HepG2 (cell line): Measurements from ENCODE around the gene PTGIR. TPM values are rescaled to one million over a fixed set of nuclear protein-coding genes. Genes with fewer than 3 reads are reported as not detected.

Experiments
- ATAC-seq: fragments of 200-7000 bp; cut with Tn5 transposase; 3 replicates; pipeline ENCODE4 v1.9.1; 2020; ENCODE audit warnings: mild to moderate bottlenecking, moderate library complexity
- BruUV-seq: library from RNA; stranded (reverse); fragments of 400-500 nt; replicated peaks from 2 replicates; lab custom pipeline; 2021; lab: Mats Ljungman, UMichigan
- CTCF ChIA-PET: fragments of 300-600 bp; formaldehyde crosslinking; extraction: SDS; loops from one replicate; lab custom pipeline; 2021; ENCODE audit warnings: low total read pairs, inconsistent platforms, low intra/inter-chr PET ratio; lab: Yijun Ruan, JAX
- POLR2A ChIA-PET: fragments of 350-600 bp; sonication (Branson Sonifier 250); formaldehyde crosslinking; loops from one replicate; lab custom pipeline; 2020; ENCODE audit warnings: antibody characterized with exemption, inconsistent platforms; lab: Yijun Ruan, JAX
- DNase-seq: peaks from one replicate; pipeline ENCODE4 v3.0.0-alpha.2; 2015; ENCODE audit warnings: low spot score
- FAIRE-seq: peaks from 3 replicates; lab custom pipeline; 2011; peaks lifted over from hg19 to GRCh38; lab: Jason Lieb, UNC
- H2AFZ ChIP-seq: one replicate; pipeline ENCODE4 v1.6.1; 2011; ENCODE audit warnings: low read length, inconsistent platforms
- H3K27ac ChIP-seq: fragments of 300-600 bp; 3 replicates; pipeline ENCODE4 v1.8.0; 2011; ENCODE audit warnings: mixed run types, mild to moderate bottlenecking, mixed read lengths, low read length, inconsistent platforms; ENCODE audit not compliant: insufficient read depth; ENCODE audit errors: extremely low read length
- H3K27me3 ChIP-seq, 2 experiments: fragments of 200-600 bp in 1 of 2; 2 replicates in 1 of 2; 3 replicates in 1 of 2; pipeline versions ENCODE4 v1.6.0 to v1.8.0; 2011; ENCODE audit warnings: low read length in 2 of 2, mild to moderate bottlenecking in 2 of 2, moderate library complexity in 2 of 2, inconsistent platforms in 1 of 2; ENCODE audit not compliant: insufficient read depth in 2 of 2, control insufficient read depth in 1 of 2
- H3K36me3 ChIP-seq, 2 experiments: fragments of 200-600 bp in 1 of 2; replicated peaks in 1 of 2; 2 replicates in 1 of 2; 3 replicates in 1 of 2; pipeline versions ENCODE4 v1.5.1 to v1.8.0; 2011; ENCODE audit warnings: low read length in 2 of 2, inconsistent platforms in 1 of 2; ENCODE audit not compliant: insufficient read depth in 2 of 2, control insufficient read depth in 1 of 2
- H3K4me1 ChIP-seq: 2 replicates; pipeline ENCODE4 v1.5.1; 2012; ENCODE audit warnings: low read length, inconsistent platforms; ENCODE audit not compliant: insufficient read depth
- H3K4me2 ChIP-seq: 2 replicates; pipeline ENCODE4 v1.6.0; 2011; ENCODE audit warnings: low read depth, low read length, inconsistent platforms
- H3K4me3 ChIP-seq, 3 experiments: fragments of 200-600 bp in 1 of 3; sonication (generic), shearing (Covaris generic) in 1 of 3; replicated peaks in 1 of 3; 2 replicates each; pipeline ENCODE4 v1.5.1; 2011 to 2016; ENCODE audit warnings: low read length in 3 of 3, inconsistent platforms in 2 of 3, low read depth in 2 of 3, mild to moderate bottlenecking in 2 of 3, control low read depth in 1 of 3, mixed read lengths in 1 of 3; ENCODE audit not compliant: insufficient read depth in 1 of 3
- H3K79me2 ChIP-seq: one replicate; pipeline ENCODE4 v1.6.1; 2011; ENCODE audit warnings: low read length, inconsistent platforms; ENCODE audit not compliant: insufficient read depth
- H3K9ac ChIP-seq: 2 replicates; pipeline ENCODE4 v1.6.0; 2011; ENCODE audit warnings: mild to moderate bottlenecking, low read depth, low read length, inconsistent platforms; ENCODE audit not compliant: insufficient read depth
- H3K9me3 ChIP-seq: 2 replicates; pipeline ENCODE4 v1.5.1; 2012; ENCODE audit warnings: mild to moderate bottlenecking, low read length
- H4K20me1 ChIP-seq: 2 replicates; pipeline ENCODE4 v1.6.0; 2011; ENCODE audit warnings: inconsistent platforms, mild to moderate bottlenecking, low read length, moderate library complexity; ENCODE audit not compliant: insufficient read depth
- EP300 ChIP-seq, 3 experiments: sonication (generic) in 1 of 3; formaldehyde crosslinking in 1 of 3; IDR thresholded peaks; 2 replicates each; pipeline versions ENCODE4 v1.5.1 to v1.6.1; 2011 to 2020; ENCODE audit warnings: low read depth in 2 of 3, low read length in 2 of 3, borderline replicate concordance in 1 of 3, improper control_type of control experiment in 1 of 3, mild to moderate bottlenecking in 1 of 3, missing genetic modification reagents in 1 of 3, moderate library complexity in 1 of 3
- KMT2A ChIP-seq: sonication (generic); formaldehyde crosslinking; IDR thresholded peaks from 2 replicates; pipeline ENCODE4 v1.4.0; 2020; ENCODE audit warnings: missing genetic modification reagents
- MIER3 ChIP-seq: IDR thresholded peaks from 2 replicates; pipeline ENCODE4 v1.6.1; 2016; ENCODE audit warnings: missing compliant biosample characterization, borderline replicate concordance
- ZKSCAN8 ChIP-seq: IDR thresholded peaks from 2 replicates; pipeline ENCODE4 v1.6.1; 2016; ENCODE audit warnings: borderline replicate concordance, missing genetic modification reagents, missing compliant biosample characterization
- ZNF431 ChIP-seq: sonication (generic); formaldehyde crosslinking; IDR thresholded peaks from 2 replicates; pipeline ENCODE4 v1.9.0; 2022; ENCODE audit warnings: missing genetic modification reagents, low read depth, mild to moderate bottlenecking, borderline replicate concordance
- ZNF614 ChIP-seq: IDR thresholded peaks from 2 replicates; pipeline ENCODE4 v1.6.1; 2018; ENCODE audit warnings: missing biosample characterization, missing genetic modification reagents, inconsistent platforms, borderline replicate concordance
- ZSCAN20 ChIP-seq: sonication (generic); formaldehyde crosslinking; IDR thresholded peaks from 2 replicates; pipeline ENCODE4 v1.4.0; 2020; ENCODE audit warnings: missing genetic modification reagents, mild to moderate bottlenecking, borderline replicate concordance
- WGBS: methylation state at CpG from one replicate; pipeline ENCODE4 v1.1.6; 2017; ENCODE audit warnings: low lambda C conversion rate; 5-methylcytosine and 5-hydroxymethylcytosine counted together
- in situ Hi-C: cut with HindIII; loops from 2 replicates; pipeline ENCODE4 v1.10.0; 2017; ENCODE audit warnings: low pct_unique_long_range_greater_than_20kb; ENCODE audit not compliant: extremely low pct_ligation_motif_present
- intact Hi-C: fragments of 100-400 bp; cut with micrococcal nuclease; formaldehyde crosslinking; loops from one replicate; pipeline ENCODE4 v1.10.0; 2022; ENCODE audit not compliant: unreplicated experiment
- polyA plus RNA-seq, 8 experiments: library from polyadenylated mRNA; depleted of rRNA in 3 of 8; stranded (reverse) in 7 of 8; unstranded in 1 of 8; fragments of >200 nt; fragmentation: Illumina TruSeq in 4 of 8; extraction: Trizol in 4 of 8; gene quantifications; 2 replicates each; pipeline versions ENCODE4 v1.2.1 to v1.2.3, GENCODE V29; 2011 to 2016; ENCODE audit warnings: low read depth in 4 of 8, missing spikeins in 1 of 8, mixed read lengths in 1 of 8; ENCODE audit not compliant: insufficient read depth in 1 of 8
- total RNA-seq, 5 experiments: library from RNA; depleted of rRNA; stranded (reverse); fragments of >200 nt; fragmentation: Illumina TruSeq; extraction: Trizol; gene quantifications; 2 replicates each; pipeline ENCODE4 v1.2.3, GENCODE V29; 2016; ENCODE audit warnings: low read depth in 1 of 5
- TF ChIP-seq, protein P1 (sequence below): sonication (generic); formaldehyde crosslinking; IDR thresholded peaks from 2 replicates; pipeline ENCODE4 v1.4.0; 2020; ENCODE audit warnings: missing genetic modification reagents; ENCODE audit errors: not compliant biosample characterization
- TF ChIP-seq, protein P2 (sequence below): IDR thresholded peaks from 2 replicates; pipeline ENCODE4 v1.6.1; 2016; ENCODE audit warnings: low read depth, missing genetic modification reagents, missing compliant biosample characterization
- TF ChIP-seq, protein P3 (sequence below): IDR thresholded peaks from 2 replicates; pipeline ENCODE4 v1.6.1; 2016; ENCODE audit warnings: low read depth, control low read depth

PTGIR gene
- total and polyA plus RNA-seq, 2 of the 13 experiments (the other 11 are each of a cell fraction or from before 2014, with no cell fraction given) = not detected

DNA sequence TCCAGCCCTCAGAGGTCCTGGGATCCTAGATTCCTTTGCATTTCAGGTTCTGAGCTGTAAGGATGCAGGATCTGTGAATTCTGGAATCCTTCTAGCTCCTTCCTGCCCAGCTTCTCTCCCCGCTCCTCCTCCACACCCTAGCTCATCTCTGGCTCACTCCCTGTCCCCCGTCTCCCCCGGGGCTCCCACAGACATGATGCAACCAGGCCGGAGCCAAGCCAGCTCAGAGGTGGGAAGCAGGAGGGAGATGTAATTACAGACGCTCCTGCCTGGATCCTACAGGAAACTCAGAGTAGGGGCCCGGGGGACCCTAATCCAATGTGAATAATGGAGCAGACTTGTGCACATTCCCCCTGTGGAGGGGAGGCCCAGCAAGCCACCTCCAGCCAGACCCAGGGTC is 6.6 kb upstream of the PTGIR start (continued):
- TF ChIP-seq, protein P1, sequence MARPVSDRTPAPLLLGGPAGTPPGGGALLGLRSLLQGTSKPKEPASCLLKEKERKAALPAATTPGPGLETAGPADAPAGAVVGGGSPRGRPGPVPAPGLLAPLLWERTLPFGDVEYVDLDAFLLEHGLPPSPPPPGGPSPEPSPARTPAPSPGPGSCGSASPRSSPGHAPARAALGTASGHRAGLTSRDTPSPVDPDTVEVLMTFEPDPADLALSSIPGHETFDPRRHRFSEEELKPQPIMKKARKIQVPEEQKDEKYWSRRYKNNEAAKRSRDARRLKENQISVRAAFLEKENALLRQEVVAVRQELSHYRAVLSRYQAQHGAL = no peak
- TF ChIP-seq EP300 (IDR thresholded peaks at IDR 0.05; ENCODE audit: low read depth in 2 of 2, low read length in 2 of 2) (no peak), EP300 (CRISPR knock-in tag; IDR thresholded peaks at IDR 0.05; ENCODE audit: borderline replicate concordance) (no peak), ZSCAN20 (CRISPR knock-in tag) (no peak), KMT2A (CRISPR knock-in tag) (no peak), ZNF431 (CRISPR knock-in tag) (no peak)

DNA sequence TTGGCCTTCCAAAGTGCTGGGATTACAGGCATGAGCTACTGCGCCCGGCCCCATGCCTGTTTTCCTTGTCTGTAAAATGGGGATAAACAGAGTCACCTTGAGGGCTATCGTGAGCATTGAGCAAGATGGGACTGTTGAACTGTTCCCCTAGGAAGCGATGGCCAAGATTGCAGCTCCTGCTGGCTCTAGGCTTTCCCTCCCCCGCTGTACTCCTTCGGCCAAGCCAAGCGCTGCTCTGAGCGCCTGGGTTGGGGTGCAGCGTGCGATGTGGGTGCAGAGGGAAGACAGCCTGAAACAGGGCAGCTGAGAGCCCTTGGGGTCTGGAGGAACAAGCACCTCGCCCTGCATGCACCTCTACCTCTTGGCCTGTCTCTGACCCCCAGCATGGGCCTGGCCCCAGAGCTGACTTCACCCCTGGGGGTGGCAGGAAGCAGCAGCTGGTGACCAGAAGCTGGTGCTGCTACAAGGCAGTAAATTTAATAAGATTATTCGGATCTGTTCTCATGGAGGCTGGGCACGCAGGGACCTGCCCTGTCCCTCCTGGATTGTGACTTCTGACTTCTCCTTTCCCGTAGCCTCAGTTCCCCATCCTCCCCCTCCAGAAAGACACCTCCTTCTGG is 5.8 kb upstream of the PTGIR start:
- in situ Hi-C loops (no loop called here), intact Hi-C loops (no loop called here)
- no peak for DNase-seq
- POLR2A ChIA-PET = no interaction called here
- no peak for ATAC-seq
- whole genome bisulfite sequencing = 55% methylated on average over 10 of the region's 14 CpGs
- Histone ChIP-seq H3K4me3 (no peak overlapping the region), H3K4me1 (peaks cover 7% of the 10 kb centered on the region), H3K4me2 (no peak overlapping the region), H3K27me3 (peaks cover 8 to 23% of the 10 kb centered on the region in 2 experiments; a peak in 4 of 5 replicates), H3K9me3 (no peaks in the 10 kb centered on the region), H4K20me1 (no peaks in the 10 kb centered on the region), H3K79me2 (no peaks in the 10 kb centered on the region), H3K27ac (no peak overlapping the region), H3K36me3 (no peaks in the 10 kb centered on the region), H3K9ac (no peak overlapping the region), H2AFZ (no peak overlapping the region)
- no peak for FAIRE-seq
- CTCF ChIA-PET = no interaction called here
- BruUV-seq = no TSS peak
- TF ChIP-seq ZNF614 (CRISPR knock-in tag) (no peak), ZKSCAN8 (no peak), MIER3 (no peak)
- TF ChIP-seq, protein P2, sequence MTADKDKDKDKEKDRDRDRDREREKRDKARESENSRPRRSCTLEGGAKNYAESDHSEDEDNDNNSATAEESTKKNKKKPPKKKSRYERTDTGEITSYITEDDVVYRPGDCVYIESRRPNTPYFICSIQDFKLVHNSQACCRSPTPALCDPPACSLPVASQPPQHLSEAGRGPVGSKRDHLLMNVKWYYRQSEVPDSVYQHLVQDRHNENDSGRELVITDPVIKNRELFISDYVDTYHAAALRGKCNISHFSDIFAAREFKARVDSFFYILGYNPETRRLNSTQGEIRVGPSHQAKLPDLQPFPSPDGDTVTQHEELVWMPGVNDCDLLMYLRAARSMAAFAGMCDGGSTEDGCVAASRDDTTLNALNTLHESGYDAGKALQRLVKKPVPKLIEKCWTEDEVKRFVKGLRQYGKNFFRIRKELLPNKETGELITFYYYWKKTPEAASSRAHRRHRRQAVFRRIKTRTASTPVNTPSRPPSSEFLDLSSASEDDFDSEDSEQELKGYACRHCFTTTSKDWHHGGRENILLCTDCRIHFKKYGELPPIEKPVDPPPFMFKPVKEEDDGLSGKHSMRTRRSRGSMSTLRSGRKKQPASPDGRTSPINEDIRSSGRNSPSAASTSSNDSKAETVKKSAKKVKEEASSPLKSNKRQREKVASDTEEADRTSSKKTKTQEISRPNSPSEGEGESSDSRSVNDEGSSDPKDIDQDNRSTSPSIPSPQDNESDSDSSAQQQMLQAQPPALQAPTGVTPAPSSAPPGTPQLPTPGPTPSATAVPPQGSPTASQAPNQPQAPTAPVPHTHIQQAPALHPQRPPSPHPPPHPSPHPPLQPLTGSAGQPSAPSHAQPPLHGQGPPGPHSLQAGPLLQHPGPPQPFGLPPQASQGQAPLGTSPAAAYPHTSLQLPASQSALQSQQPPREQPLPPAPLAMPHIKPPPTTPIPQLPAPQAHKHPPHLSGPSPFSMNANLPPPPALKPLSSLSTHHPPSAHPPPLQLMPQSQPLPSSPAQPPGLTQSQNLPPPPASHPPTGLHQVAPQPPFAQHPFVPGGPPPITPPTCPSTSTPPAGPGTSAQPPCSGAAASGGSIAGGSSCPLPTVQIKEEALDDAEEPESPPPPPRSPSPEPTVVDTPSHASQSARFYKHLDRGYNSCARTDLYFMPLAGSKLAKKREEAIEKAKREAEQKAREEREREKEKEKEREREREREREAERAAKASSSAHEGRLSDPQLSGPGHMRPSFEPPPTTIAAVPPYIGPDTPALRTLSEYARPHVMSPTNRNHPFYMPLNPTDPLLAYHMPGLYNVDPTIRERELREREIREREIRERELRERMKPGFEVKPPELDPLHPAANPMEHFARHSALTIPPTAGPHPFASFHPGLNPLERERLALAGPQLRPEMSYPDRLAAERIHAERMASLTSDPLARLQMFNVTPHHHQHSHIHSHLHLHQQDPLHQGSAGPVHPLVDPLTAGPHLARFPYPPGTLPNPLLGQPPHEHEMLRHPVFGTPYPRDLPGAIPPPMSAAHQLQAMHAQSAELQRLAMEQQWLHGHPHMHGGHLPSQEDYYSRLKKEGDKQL (CRISPR knock-in tag) = no peak
- TF ChIP-seq, protein P3, sequence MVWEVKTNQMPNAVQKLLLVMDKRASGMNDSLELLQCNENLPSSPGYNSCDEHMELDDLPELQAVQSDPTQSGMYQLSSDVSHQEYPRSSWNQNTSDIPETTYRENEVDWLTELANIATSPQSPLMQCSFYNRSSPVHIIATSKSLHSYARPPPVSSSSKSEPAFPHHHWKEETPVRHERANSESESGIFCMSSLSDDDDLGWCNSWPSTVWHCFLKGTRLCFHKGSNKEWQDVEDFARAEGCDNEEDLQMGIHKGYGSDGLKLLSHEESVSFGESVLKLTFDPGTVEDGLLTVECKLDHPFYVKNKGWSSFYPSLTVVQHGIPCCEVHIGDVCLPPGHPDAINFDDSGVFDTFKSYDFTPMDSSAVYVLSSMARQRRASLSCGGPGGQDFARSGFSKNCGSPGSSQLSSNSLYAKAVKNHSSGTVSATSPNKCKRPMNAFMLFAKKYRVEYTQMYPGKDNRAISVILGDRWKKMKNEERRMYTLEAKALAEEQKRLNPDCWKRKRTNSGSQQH (CRISPR knock-in tag) = no peak
